H1 (cell line): ENCODE measurements around the gene ZNF775. TPM values are rescaled to one million over a fixed set of nuclear protein-coding genes. Genes with fewer than 3 reads are reported as not detected.

Experiments
- CTCF ChIA-PET: fragments of 300-600 bp; sonication (Branson Sonifier 250); formaldehyde crosslinking; loops from one replicate; lab custom pipeline; 2021; ENCODE audit not compliant: partially characterized antibody; lab: Charles Lee
- POLR2A ChIA-PET: fragments of 300-600 bp; sonication (Branson Sonifier 250); formaldehyde crosslinking; loops from one replicate; lab custom pipeline; 2021; ENCODE audit warnings: inconsistent platforms; ENCODE audit not compliant: partially characterized antibody; lab: Charles Lee
- DNase-seq, 2 experiments: peaks; one replicate each; pipeline versions ENCODE4 v3.0.0 to v3.0.0-alpha.2; 2010 to 2022; ENCODE audit warnings: low spot score in 2 of 2, low read depth in 1 of 2, mixed read lengths in 1 of 2
- FAIRE-seq: peaks from 2 replicates; lab custom pipeline; 2011; peaks lifted over from hg19 to GRCh38; lab: Jason Lieb, UNC
- H2AFZ ChIP-seq: 2 replicates; pipeline ENCODE4 v1.8.1; 2012; ENCODE audit warnings: low read length, inconsistent platforms
- H2AK5ac ChIP-seq: 2 replicates; pipeline ENCODE4 v1.6.1; 2013; ENCODE audit warnings: low read depth, low read length
- H2BK120ac ChIP-seq: replicated peaks from 2 replicates; pipeline ENCODE3; 2013; ENCODE audit warnings: low read depth, low read length, inconsistent platforms
- H2BK12ac ChIP-seq: 2 replicates; pipeline ENCODE4 v1.6.1; 2013; ENCODE audit warnings: low read depth, low read length
- H2BK15ac ChIP-seq: 2 replicates; pipeline ENCODE4 v1.6.1; 2013; ENCODE audit warnings: low read length
- H2BK20ac ChIP-seq: 2 replicates; pipeline ENCODE4 v1.6.1; 2013; ENCODE audit warnings: low read length
- H2BK5ac ChIP-seq: 2 replicates; pipeline ENCODE4 v1.6.1; 2013; ENCODE audit warnings: low read depth, low read length
- H3K14ac ChIP-seq: 2 replicates; pipeline ENCODE4 v1.6.1; 2013; ENCODE audit warnings: inconsistent platforms; ENCODE audit not compliant: insufficient read length
- H3K18ac ChIP-seq: 2 replicates; pipeline ENCODE4 v1.6.1; 2013; ENCODE audit warnings: low read length; ENCODE audit errors: extremely low read depth
- H3K23ac ChIP-seq: 2 replicates; pipeline ENCODE4 v1.6.1; 2013; ENCODE audit warnings: inconsistent platforms; ENCODE audit not compliant: insufficient read length
- H3K23me2 ChIP-seq: 2 replicates; pipeline ENCODE4 v1.6.1; 2013; ENCODE audit warnings: low read depth, low read length
- H3K27ac ChIP-seq: 2 replicates; pipeline ENCODE4 v1.6.1; 2011; ENCODE audit warnings: low read depth, low read length, inconsistent platforms
- H3K27me3 ChIP-seq, 4 experiments: replicated peaks in 1 of 4; 1 replicate in 1 of 4; 2 replicates in 3 of 4; pipeline versions ENCODE4 v1.6.1 to v1.8.1; 2011 to 2013; ENCODE audit warnings: low read length in 3 of 4, mild to moderate bottlenecking in 3 of 4, inconsistent platforms in 2 of 4, mixed read lengths in 2 of 4, moderate library complexity in 1 of 4; ENCODE audit not compliant: control insufficient read depth in 3 of 4, insufficient read depth in 3 of 4; ENCODE audit errors: extremely low read depth in 1 of 4
- H3K36me3 ChIP-seq, 4 experiments: 2 replicates each; pipeline versions ENCODE4 v1.6.1 to v1.8.1; 2011 to 2013; ENCODE audit warnings: mild to moderate bottlenecking in 4 of 4, low read length in 3 of 4, moderate library complexity in 2 of 4, control low read depth in 1 of 4, inconsistent platforms in 1 of 4; ENCODE audit not compliant: insufficient read depth in 4 of 4, control insufficient read depth in 2 of 4
- H3K4ac ChIP-seq: replicated peaks from 2 replicates; pipeline ENCODE3; 2013; ENCODE audit warnings: low read length, low read depth, mixed read lengths, inconsistent platforms; ENCODE audit not compliant: insufficient read length
- H3K4me1 ChIP-seq, 4 experiments: replicated peaks in 1 of 4; 1 replicate in 1 of 4; 2 replicates in 3 of 4; pipeline versions ENCODE4 v1.6.1 to v1.8.1; 2011 to 2013; ENCODE audit warnings: low read length in 3 of 4, inconsistent platforms in 2 of 4, mixed read lengths in 1 of 4; ENCODE audit not compliant: insufficient read depth in 4 of 4, control insufficient read depth in 3 of 4
- H3K4me2 ChIP-seq, 2 experiments: 2 replicates each; pipeline versions ENCODE4 v1.6.1 to v1.8.1; 2011 to 2013; ENCODE audit warnings: low read depth in 2 of 2, low read length in 2 of 2, control low read depth in 1 of 2, inconsistent platforms in 1 of 2, mild to moderate bottlenecking in 1 of 2; ENCODE audit not compliant: insufficient read depth in 1 of 2
- H3K4me3 ChIP-seq, 4 experiments: fragments of 200-600, 300-600 bp in 1 of 4; sonication (generic), shearing (Covaris generic), sonication (Bioruptor Twin) in 1 of 4; 2 replicates each; pipeline versions ENCODE4 v1.5.1 to v1.8.1; 2011 to 2016; ENCODE audit warnings: low read length in 4 of 4, low read depth in 3 of 4, control low read depth in 2 of 4, inconsistent platforms in 2 of 4, mild to moderate bottlenecking in 2 of 4, mixed read lengths in 1 of 4, moderate library complexity in 1 of 4; ENCODE audit not compliant: insufficient read depth in 2 of 4; ENCODE audit errors: extremely low read depth in 1 of 4
- H3K56ac ChIP-seq: replicated peaks from 2 replicates; pipeline ENCODE3; 2013; ENCODE audit warnings: low read depth, mild to moderate bottlenecking, mixed read lengths, low read length, inconsistent platforms; ENCODE audit not compliant: insufficient read length
- H3K79me1 ChIP-seq: 2 replicates; pipeline ENCODE4 v1.6.1; 2013; ENCODE audit warnings: low read depth, low read length, control low read depth
- H3K79me2 ChIP-seq, 2 experiments: 2 replicates each; pipeline versions ENCODE4 v1.6.1 to v1.8.1; 2012 to 2013; ENCODE audit warnings: low read length in 2 of 2, mild to moderate bottlenecking in 2 of 2, inconsistent platforms in 1 of 2; ENCODE audit not compliant: insufficient read depth in 2 of 2, control insufficient read depth in 1 of 2
- H3K9ac ChIP-seq, 4 experiments: replicated peaks in 1 of 4; 1 replicate in 1 of 4; 2 replicates in 3 of 4; pipeline versions ENCODE4 v1.6.1 to v1.8.1; 2011 to 2013; ENCODE audit warnings: low read depth in 3 of 4, low read length in 3 of 4, control low read depth in 2 of 4, mild to moderate bottlenecking in 2 of 4, moderate library complexity in 2 of 4, inconsistent platforms in 1 of 4; ENCODE audit errors: extremely low read depth in 1 of 4
- H3K9me3 ChIP-seq, 2 experiments: 2 replicates each; pipeline versions ENCODE4 v1.6.1 to v1.8.1; 2012 to 2013; ENCODE audit warnings: mild to moderate bottlenecking in 2 of 2, moderate library complexity in 2 of 2, control low read depth in 1 of 2, inconsistent platforms in 1 of 2, low read depth in 1 of 2, low read length in 1 of 2, mixed read lengths in 1 of 2; ENCODE audit not compliant: insufficient read depth in 2 of 2
- H4K20me1 ChIP-seq, 2 experiments: replicated peaks in 1 of 2; 2 replicates each; pipeline versions ENCODE3 to v1.8.1; 2011 to 2013; ENCODE audit warnings: inconsistent platforms in 2 of 2, low read length in 2 of 2, mild to moderate bottlenecking in 1 of 2; ENCODE audit not compliant: insufficient read depth in 2 of 2, control insufficient read depth in 1 of 2
- H4K5ac ChIP-seq: 2 replicates; pipeline ENCODE4 v1.6.1; 2013; ENCODE audit warnings: low read length, low read depth, mixed read lengths, inconsistent platforms; ENCODE audit not compliant: insufficient read length
- H4K8ac ChIP-seq: 2 replicates; pipeline ENCODE4 v1.8.0; 2013; ENCODE audit warnings: mild to moderate bottlenecking, moderate library complexity, low read length, inconsistent platforms; ENCODE audit not compliant: insufficient read depth; ENCODE audit errors: extremely low read depth
- H4K91ac ChIP-seq: replicated peaks from 2 replicates; pipeline ENCODE3; 2013; ENCODE audit warnings: low read length, mixed read lengths, inconsistent platforms; ENCODE audit not compliant: insufficient read length
- ATF3 ChIP-seq: IDR thresholded peaks from 2 replicates; pipeline ENCODE4 v1.6.1; 2011; ENCODE audit warnings: low read depth, mild to moderate bottlenecking, low read length; ENCODE audit not compliant: insufficient read depth
- CREB1 ChIP-seq: IDR thresholded peaks from 2 replicates; pipeline ENCODE4 v1.6.1; 2012; ENCODE audit warnings: inconsistent platforms
- EGR1 ChIP-seq: IDR thresholded peaks from 2 replicates; pipeline ENCODE4 v1.6.1; 2011; ENCODE audit warnings: low read depth, low read length, borderline replicate concordance
- HDAC2 ChIP-seq, 2 experiments: fragments of 300-600 bp in 1 of 2; sonication (generic) in 1 of 2; IDR thresholded peaks; 2 replicates each; pipeline ENCODE4 v1.6.1; 2011 to 2012; ENCODE audit warnings: low read depth in 2 of 2, low read length in 2 of 2, mild to moderate bottlenecking in 2 of 2, moderate library complexity in 2 of 2, borderline replicate concordance in 1 of 2, inconsistent platforms in 1 of 2
- JUND ChIP-seq: IDR thresholded peaks from 2 replicates; pipeline ENCODE4 v1.6.1; 2011; ENCODE audit warnings: mild to moderate bottlenecking, improper control_type of control experiment, low read length
- KDM5A ChIP-seq: fragments of 200-600 bp; IDR thresholded peaks from 2 replicates; pipeline ENCODE4 v1.7.1; 2012; ENCODE audit warnings: mild to moderate bottlenecking, low read length, inconsistent platforms, mixed read lengths
- RNF2 ChIP-seq: fragments of 200-900, 300-1000 bp; sonication (generic); IDR thresholded peaks from 2 replicates; pipeline ENCODE4 v1.7.1; 2016; ENCODE audit warnings: borderline replicate concordance, low read depth, mild to moderate bottlenecking, antibody characterized with exemption, low read length; ENCODE audit not compliant: poor library complexity, severe bottlenecking; ENCODE audit errors: missing control alignments
- TAF1 ChIP-seq: IDR thresholded peaks from 2 replicates; pipeline ENCODE4 v1.6.1; 2011; ENCODE audit warnings: mild to moderate bottlenecking, low read depth, low read length
- TAF7 ChIP-seq: optimal IDR thresholded peaks from 2 replicates; pipeline ENCODE3; 2011; ENCODE audit warnings: low read depth, mild to moderate bottlenecking, inconsistent platforms, low read length, moderate library complexity, borderline replicate concordance
- WGBS, 2 experiments: shearing (Covaris generic) in 1 of 2; methylation state at CpG; one replicate each; pipeline versions ENCODE4 v1.1.6 to v1.1.7; 2013 to 2015; ENCODE audit warnings: low lambda C conversion rate in 2 of 2, mixed read lengths in 2 of 2, inconsistent platforms in 1 of 2, low coverage in 1 of 2, missing lambda C conversion rate in 1 of 2; ENCODE audit not compliant: insufficient replicate concordance in 2 of 2, insufficient coverage in 1 of 2, insufficient read length in 1 of 2; ENCODE audit errors: extremely low coverage in 1 of 2, missing lambda C conversion rate in 1 of 2; 5-methylcytosine and 5-hydroxymethylcytosine counted together
- polyA plus RNA-seq, 7 experiments: library from polyadenylated mRNA; depleted of rRNA in 3 of 7; stranded (reverse) in 5 of 7; unstranded in 2 of 7; fragments of >200 nt in 5 of 7; fragments of 200-250 nt in 2 of 7; gene quantifications; 1 replicate in 5 of 7; 2 replicates in 1 of 7; 4 replicates in 1 of 7; pipeline versions ENCODE4 v1.2.1 to v1.2.3, GENCODE V29; 2011 to 2013; ENCODE audit warnings: missing spikeins in 2 of 7, mixed read lengths in 2 of 7
- total RNA-seq: library from RNA; stranded (reverse); fragmentation: NEBNext Ultra II Directional; extraction: Animal tissue kit (Norgen Biotek cat#: 25700); gene quantifications from 2 replicates; pipeline ENCODE4 v1.2.1, GENCODE V29; 2021

ZNF775 gene
- total and polyA plus RNA-seq, 2 of the 8 experiments (the other 6 are each of a cell fraction or from before 2014, with no cell fraction given): 13.6 to 21.5 TPM

- POLR2A ChIA-PET: interaction anchor here (0.7 to 14.9 kb wide), 19 partner anchors 4 to 766 kb away, joined by 3 to 230 read pairs (median 9); partner anchors contain the start of genes RARRES2 and REPIN1
- H2AK5ac ChIP-seq: peak overlapping the region; percentile 99
- H3K27me3 ChIP-seq: no peaks in the 10 kb centered on the region
- peak overlapping the region; percentile 100 for H2BK12ac ChIP-seq
- H2BK20ac ChIP-seq: peak overlapping the region; percentile 100
- FAIRE-seq: peak; percentile 13
- peak overlapping the region; percentile 97 for H3K27ac ChIP-seq
- peak overlapping the region; percentile 98 for H2BK120ac ChIP-seq
- no peak overlapping the region for H3K23ac ChIP-seq
- H3K4ac ChIP-seq: peak overlapping the region; percentile 100
- H2BK15ac ChIP-seq: peak overlapping the region; percentile 99; the same call in 1 of the 2 replicates
- H3K4me3 ChIP-seq: peak overlapping the region in 2 of 4 experiments; percentile 3 to 38; a peak in 1 of 8 replicates
- no peaks in the 10 kb centered on the region for H3K9me3 ChIP-seq
- H4K5ac ChIP-seq: peak overlapping the region; percentile 95
- peaks cover 4% of the 10 kb centered on the region; the same call in 1 of the 2 replicates for H3K23me2 ChIP-seq
- H4K8ac ChIP-seq: peak overlapping the region; percentile 90; the same call in 1 of the 2 replicates
- H3K56ac ChIP-seq: peak overlapping the region; percentile 94
- H2AFZ ChIP-seq: no peak overlapping the region
- H3K14ac ChIP-seq: peak overlapping the region; percentile 92
- H3K18ac ChIP-seq: peak overlapping the region; percentile 100
- H4K91ac ChIP-seq: peak overlapping the region; percentile 100
- peak overlapping the region in 3 of 4 experiments; percentile 45 to 69 (median 66); a peak in 5 of 7 replicates for H3K9ac ChIP-seq
- H3K79me1 ChIP-seq: peaks cover 3% of the 10 kb centered on the region
- CTCF ChIA-PET: interaction anchor here (0.6 to 3.8 kb wide), 19 partner anchors 10 to 920 kb away, joined by 3 to 31 read pairs (median 4); partner anchors contain the start of gene REPIN1
- H4K20me1 ChIP-seq: no peaks in the 10 kb centered on the region
- H3K4me2 ChIP-seq: peak overlapping the region; percentile 57 to 77
- H3K79me2 ChIP-seq: peaks cover 0 to 18% of the 10 kb centered on the region in 2 experiments; a peak in 2 of 4 replicates
- peak in 1 of 2 experiments; percentile 88 for DNase-seq
- H3K36me3 ChIP-seq: peaks cover 0 to 17% (median 6%) of the 10 kb centered on the region in 4 experiments; a peak in 3 of 8 replicates
- peak overlapping the region; percentile 100 for H2BK5ac ChIP-seq
- WGBS, 2 experiments: 2% methylated on average over 7 of the region's 7 CpGs; no CpG with 5 or more reads in 1 of the 2 experiments
- H3K4me1 ChIP-seq: peaks cover 38 to 67% (median 56%) of the 10 kb centered on the region in 4 experiments
- TF ChIP-seq HDAC2 (IDR thresholded peaks at IDR 0.05; ENCODE audit: borderline replicate concordance in 1 of 2, low read depth in 2 of 2, low read length in 2 of 2) (peak; percentile 53 to 78; a peak in 2 of 4 replicates), JUND (0 out of 2 replicates have a peak, but pooled peaks have one; percentile 50), ATF3 (peak; percentile 54; the same call in 1 of the 2 replicates), RNF2 (no peak), CREB1 (peak; percentile 50; the same call in 1 of the 2 replicates), KDM5A (no peak), TAF7 (peak; percentile 15), TAF1 (peak; percentile 58), EGR1 (no peak)
Observed at GRCh38 chr7:150401861-150402631, 22.9 kb downstream of the ZNF775 start.
